Muscle of leg (tissue), 11 donors: ENCODE data around the gene CACNA1C. TPM values are rescaled to one million over a fixed set of nuclear protein-coding genes. Genes with fewer than 3 reads are reported as not detected.

Experiments used
- DNase-seq: peaks from one replicate; pipeline ENCODE4 v3.0.0; 2013
- H3K27ac ChIP-seq: one replicate; pipeline ENCODE4 v1.5.1; 2013; ENCODE audit warnings: mild to moderate bottlenecking, low read length, control low read depth
- H3K27me3 ChIP-seq: one replicate; pipeline ENCODE4 v1.6.1; 2013; ENCODE audit warnings: low read length; ENCODE audit not compliant: control insufficient read depth, insufficient read depth
- H3K36me3 ChIP-seq: one replicate; pipeline ENCODE4 v1.6.1; 2013; ENCODE audit warnings: low read length; ENCODE audit not compliant: control insufficient read depth, insufficient read depth
- H3K4me1 ChIP-seq: one replicate; pipeline ENCODE4 v1.6.1; 2013; ENCODE audit warnings: low read length; ENCODE audit not compliant: control insufficient read depth, insufficient read depth
- H3K4me3 ChIP-seq: one replicate; pipeline ENCODE4 v1.5.1; 2013; ENCODE audit warnings: low read length, control low read depth
- H3K9me3 ChIP-seq: replicated peaks from 2 replicates; pipeline ENCODE4 v1.6.1; 2013; ENCODE audit warnings: low read depth, low read length; ENCODE audit not compliant: control insufficient read depth
- WGBS: methylation state at CpG from one replicate; pipeline ENCODE4 v1.1.5; 2013; ENCODE audit warnings: missing lambda C conversion rate; ENCODE audit not compliant: insufficient coverage; 5-methylcytosine and 5-hydroxymethylcytosine counted together
- polyA plus RNA-seq, 8 donors: library from polyadenylated mRNA; unstranded; fragments of 120-200 nt; gene quantifications; one replicate each; pipeline versions ENCODE4 v1.2.1 to v1.2.3, GENCODE V29; 2013; ENCODE audit warnings: inconsistent platforms in 1 of 8, low replicate concordance in 1 of 8; ENCODE audit not compliant: insufficient read length in 8 of 8, insufficient read depth in 1 of 8
- total RNA-seq: library from RNA; stranded (reverse); fragments of 120-200 nt; gene quantifications from one replicate; pipeline ENCODE4 v1.2.4, GENCODE V29; 2013

CACNA1C gene
- total and polyA plus RNA-seq, 9 donors: 1.9 to 4.3 (median 3.6) TPM

DNA sequence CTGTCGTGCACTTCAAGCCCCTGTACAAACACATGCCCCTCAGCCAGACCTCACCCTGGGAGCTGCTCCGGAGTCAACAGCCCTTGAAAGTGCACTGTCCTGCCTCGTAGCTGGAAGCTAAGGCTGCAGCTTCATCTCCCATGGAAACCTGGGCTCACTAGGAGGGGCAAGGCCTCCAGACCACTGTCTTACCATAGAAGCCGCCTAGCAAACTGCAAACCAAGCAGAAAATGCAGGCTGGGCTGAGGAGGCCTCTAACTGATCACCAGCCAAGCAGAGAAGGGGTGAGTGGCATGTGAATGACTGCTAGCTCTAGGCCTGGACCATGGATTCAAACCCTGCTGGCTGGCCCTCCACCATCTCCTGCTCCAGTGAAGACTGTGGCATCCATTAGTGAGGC, 340.2 kb downstream of the CACNA1C start:
- no peak for DNase-seq
- H3K27ac ChIP-seq: no peak overlapping the region
- no peaks in the 10 kb centered on the region for H3K9me3 ChIP-seq
- H3K27me3 ChIP-seq: peaks cover 2% of the 10 kb centered on the region
- H3K4me3 ChIP-seq: no peak overlapping the region
- no peaks in the 10 kb centered on the region for H3K36me3 ChIP-seq
- H3K4me1 ChIP-seq: peaks cover 9% of the 10 kb centered on the region
- 70% methylated on average over 3 of the region's 4 CpGs for WGBS

DNA sequence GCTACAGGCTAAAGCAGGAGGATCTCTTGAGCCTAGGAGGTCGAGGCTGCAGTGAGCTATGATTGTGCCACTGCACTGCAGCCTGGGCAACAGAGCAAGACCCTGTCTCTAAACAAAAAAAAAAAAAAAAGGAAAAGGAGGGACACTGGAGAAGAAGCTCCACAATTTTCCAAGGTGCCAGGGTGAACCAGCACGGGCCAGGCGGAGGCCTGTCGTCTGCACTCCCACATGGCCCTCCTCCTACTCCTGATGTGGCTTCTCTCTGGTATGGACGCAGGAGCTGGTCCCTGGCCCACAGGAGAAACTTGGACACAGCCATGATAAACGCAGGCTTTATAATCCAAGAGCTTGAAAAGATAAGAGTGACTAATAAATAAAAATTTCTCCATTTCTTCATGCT, 341.2 kb downstream of the CACNA1C start:
- H3K9me3 ChIP-seq: no peaks in the 10 kb centered on the region
- H3K27me3 ChIP-seq: peaks cover 2% of the 10 kb centered on the region
- peaks cover 9% of the 10 kb centered on the region for H3K4me1 ChIP-seq
- DNase-seq: no peak
- H3K27ac ChIP-seq: no peak overlapping the region
- H3K36me3 ChIP-seq: no peaks in the 10 kb centered on the region
- no CpG with 5 or more reads among the region's 6 CpGs for WGBS
- H3K4me3 ChIP-seq: no peak overlapping the region

DNA sequence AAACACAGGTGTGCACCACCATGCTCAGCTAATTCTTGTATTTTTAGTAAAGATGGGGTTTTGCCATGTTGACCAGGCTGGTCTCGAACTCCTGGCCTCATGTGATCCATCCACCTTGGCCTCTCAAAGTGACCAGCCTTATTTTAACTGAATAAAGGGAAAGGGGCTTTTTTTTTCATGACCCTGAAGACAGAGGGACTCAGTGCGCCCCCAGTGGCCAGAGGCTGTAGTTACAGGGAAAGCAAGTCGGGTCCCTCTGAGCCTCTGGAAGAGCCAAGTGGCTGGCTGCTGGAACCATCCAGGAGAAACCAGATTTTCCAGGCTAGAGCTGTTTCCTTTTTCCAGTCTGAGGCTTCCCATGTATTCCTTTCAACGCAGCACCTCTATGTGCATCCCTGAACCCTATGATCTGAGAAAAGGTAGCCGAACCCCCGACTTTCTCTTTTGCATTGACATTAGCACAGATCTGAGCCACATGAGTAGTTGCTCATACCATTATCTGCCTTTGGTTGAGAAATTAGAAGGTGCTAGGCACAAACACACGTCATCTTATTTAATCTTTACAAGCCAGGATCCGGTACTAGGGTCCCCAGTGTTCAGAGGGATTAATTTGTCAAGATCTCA, 342.7 kb downstream of the CACNA1C start:
- WGBS: 53% methylated on average over 6 of the region's 8 CpGs
- DNase-seq: peak; percentile 62
- H3K4me1 ChIP-seq: peaks cover 9% of the 10 kb centered on the region
- H3K27ac ChIP-seq: no peak overlapping the region
- peaks cover 2% of the 10 kb centered on the region for H3K27me3 ChIP-seq
- H3K4me3 ChIP-seq: no peak overlapping the region
- H3K9me3 ChIP-seq: no peaks in the 10 kb centered on the region
- no peaks in the 10 kb centered on the region for H3K36me3 ChIP-seq

DNA sequence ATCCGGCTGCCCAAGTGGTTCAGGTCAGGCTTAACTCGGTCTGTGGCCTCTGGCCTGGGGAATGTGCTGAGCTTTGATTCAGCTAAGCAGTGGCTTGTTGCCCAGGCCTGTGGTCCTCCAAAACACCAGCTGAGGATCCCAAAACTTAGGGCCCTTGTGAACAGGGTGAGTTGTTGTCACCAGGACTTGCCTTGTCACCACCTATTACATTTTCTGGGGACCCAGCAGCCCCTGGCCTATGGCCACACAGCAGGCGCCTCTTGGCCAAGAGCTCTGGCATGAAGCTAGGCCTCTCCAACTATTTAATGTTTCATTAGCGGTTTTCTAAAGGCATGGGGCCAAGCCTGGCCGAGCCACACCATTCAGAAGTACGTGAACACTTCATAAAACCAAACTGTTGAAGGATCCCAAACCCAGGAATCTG, 343.7 kb downstream of the CACNA1C start:
- Histone ChIP-seq H3K4me3 (no peak overlapping the region), H3K4me1 (peaks cover 9% of the 10 kb centered on the region), H3K36me3 (no peaks in the 10 kb centered on the region), H3K27ac (no peak overlapping the region), H3K27me3 (no peaks in the 10 kb centered on the region), H3K9me3 (no peaks in the 10 kb centered on the region)
- peak; percentile 31 for DNase-seq
- 31% methylated on average over 5 of the region's 6 CpGs for WGBS

DNA sequence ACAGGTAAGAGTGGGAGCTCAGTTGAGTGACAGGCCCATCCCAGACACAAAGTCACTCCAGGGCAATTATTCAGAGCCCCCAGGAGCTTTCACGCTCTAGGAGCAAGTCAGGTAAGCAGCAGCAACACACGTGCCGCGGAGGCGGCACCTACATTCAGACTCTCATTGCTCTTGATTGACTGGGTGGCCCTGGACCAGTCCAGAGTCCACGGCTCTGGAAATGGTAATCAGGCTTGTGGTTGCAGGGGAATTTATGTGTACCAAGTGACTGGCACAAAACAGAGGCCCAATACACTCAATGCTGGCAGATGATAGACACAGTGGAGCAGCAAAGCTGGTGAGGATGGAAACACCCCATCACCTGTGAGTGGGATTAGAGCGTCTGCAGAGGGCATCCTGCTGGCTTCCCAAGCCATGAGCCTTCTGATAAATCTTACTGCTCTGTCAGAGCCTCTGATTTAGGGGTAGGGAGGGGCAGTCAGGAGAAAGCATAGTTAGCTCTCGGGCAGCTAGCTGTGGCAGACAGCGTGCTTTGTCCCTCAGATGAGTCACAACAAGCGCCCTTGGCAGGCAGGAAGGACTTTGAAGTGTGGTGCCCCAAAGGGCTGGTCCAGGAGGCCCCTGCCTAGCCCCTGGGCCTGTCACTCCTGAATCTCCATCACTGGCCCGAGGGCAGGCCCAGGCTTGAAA, 344.7 kb downstream of the CACNA1C start:
- WGBS: 90% methylated on average over 8 of the region's 11 CpGs
- H3K4me1 ChIP-seq: peaks cover 9% of the 10 kb centered on the region
- DNase-seq: no peak
- no peaks in the 10 kb centered on the region for H3K9me3 ChIP-seq
- no peak overlapping the region for H3K4me3 ChIP-seq
- H3K27me3 ChIP-seq: no peaks in the 10 kb centered on the region
- H3K36me3 ChIP-seq: no peaks in the 10 kb centered on the region
- no peak overlapping the region for H3K27ac ChIP-seq

DNA sequence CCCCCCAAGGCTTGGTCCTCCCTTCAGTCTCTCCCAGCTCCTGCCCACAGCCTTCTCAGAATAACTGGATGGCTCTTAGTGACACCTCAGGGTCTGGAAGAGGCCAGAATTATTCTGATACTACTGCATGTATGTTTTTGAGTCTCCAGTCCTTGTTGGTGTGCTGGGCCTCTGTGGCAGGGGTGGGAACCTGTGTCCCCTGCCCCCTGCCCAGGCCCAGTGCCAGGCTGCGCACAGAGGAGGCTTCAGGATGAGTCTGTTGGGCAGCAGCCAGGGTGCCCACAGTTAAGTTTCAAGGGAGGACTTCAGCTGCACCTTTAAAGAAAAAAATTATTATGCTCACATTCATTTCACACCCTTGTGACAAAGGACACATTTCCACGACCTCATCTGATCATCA, 348.3 kb downstream of the CACNA1C start:
- no peak overlapping the region for H3K4me3 ChIP-seq
- peaks cover 6% of the 10 kb centered on the region for H3K4me1 ChIP-seq
- no peaks in the 10 kb centered on the region for H3K9me3 ChIP-seq
- DNase-seq: no peak
- H3K27me3 ChIP-seq: no peaks in the 10 kb centered on the region
- WGBS: 80% methylated on average over 2 of the region's 2 CpGs
- no peak overlapping the region for H3K27ac ChIP-seq
- no peaks in the 10 kb centered on the region for H3K36me3 ChIP-seq

DNA sequence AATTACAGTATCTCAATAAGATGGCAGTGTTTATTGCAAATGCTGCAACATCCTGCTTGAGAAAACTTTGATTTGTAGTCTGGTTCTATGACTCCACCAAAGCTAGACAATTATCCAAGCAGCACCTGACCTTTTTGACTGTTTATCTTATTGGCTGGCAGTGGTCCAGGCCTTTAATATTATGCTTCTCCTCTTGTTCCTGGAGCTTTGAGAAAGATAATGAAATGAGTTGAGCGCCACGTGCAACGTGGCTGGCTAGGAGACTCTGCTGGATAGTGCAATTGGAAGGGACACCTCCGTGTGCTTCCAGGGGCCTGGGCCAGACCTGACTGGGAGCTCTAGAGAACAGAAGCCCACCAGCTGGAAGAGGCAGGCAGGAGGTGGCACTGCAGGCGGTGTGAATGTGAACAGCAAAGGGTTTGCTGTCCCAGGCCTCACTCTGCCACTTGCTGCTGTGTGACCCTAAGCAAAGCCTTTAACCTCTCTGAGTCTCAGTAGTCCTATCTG, 349.3 kb downstream of the CACNA1C start:
- Histone ChIP-seq H3K4me1 (no peaks in the 10 kb centered on the region), H3K27ac (no peak overlapping the region)
- 72% methylated on average over 5 of the region's 5 CpGs for WGBS

DNA sequence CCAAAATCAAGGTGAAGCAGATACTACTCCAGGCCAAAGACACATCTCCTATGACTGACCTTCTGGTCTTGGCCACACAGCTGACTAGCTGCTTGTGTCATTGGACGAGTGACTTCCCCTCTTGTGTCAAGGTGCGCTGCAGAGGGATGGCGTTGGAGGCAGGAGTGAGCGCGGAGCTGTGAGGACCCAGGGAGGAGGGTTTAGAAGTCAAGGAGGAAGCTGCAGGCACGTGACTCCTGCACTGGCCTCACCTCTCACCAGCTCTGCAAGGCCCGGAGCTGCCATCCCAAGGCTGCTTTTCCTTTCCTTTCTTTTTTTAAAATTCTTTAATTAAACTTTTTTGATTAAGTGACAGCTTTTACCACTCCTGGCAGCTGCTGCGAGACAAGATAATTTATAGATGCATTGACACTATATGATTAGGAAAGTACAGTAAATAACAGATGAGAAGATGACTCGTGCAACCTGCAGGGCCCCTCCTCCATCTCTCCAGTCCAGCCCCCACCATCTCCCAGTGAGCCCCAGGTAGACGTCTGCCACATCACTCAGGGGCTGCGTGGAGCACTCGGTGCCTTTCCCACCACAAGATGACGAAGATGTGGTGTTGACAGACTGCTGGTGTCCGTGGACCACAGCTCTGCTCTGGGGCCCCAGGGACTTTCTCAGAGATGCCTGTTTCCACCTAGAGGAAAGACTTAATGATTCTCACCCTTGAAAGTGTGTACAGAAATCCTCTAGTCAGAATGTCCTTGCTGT, 350.6 kb downstream of the CACNA1C start:
- Histone ChIP-seq H3K9me3 (no peaks in the 10 kb centered on the region), H3K4me3 (no peak overlapping the region), H3K36me3 (no peaks in the 10 kb centered on the region), H3K27me3 (no peaks in the 10 kb centered on the region), H3K4me1 (no peaks in the 10 kb centered on the region), H3K27ac (no peak overlapping the region)
- no peak for DNase-seq
- WGBS: 75% methylated on average over 9 of the region's 14 CpGs

More for the DNA sequence above, 349.3 kb downstream of the CACNA1C start:
- no peak for DNase-seq
- H3K36me3 ChIP-seq: no peaks in the 10 kb centered on the region
- no peak overlapping the region for H3K4me3 ChIP-seq
- no peaks in the 10 kb centered on the region for H3K27me3 ChIP-seq
- H3K9me3 ChIP-seq: no peaks in the 10 kb centered on the region

DNA sequence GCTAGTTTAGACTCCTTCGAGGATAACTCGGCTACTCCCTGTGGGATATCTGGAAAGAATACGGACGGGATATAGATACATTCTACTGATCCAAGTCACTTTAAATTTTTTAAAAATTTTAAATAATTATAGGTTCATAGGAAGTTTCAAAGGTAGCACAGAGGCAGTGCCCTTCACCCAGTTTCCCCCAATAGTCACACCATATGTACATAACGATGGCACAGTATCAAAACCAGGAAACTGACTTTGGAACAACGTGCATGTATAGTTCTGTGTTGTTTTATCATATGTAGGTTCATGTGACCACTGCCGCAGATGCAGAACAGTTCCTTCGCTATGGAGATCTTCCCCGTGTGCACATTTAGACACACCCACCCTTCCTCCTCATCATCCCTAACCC, 352.3 kb downstream of the CACNA1C start:
- Histone ChIP-seq H3K27me3 (no peaks in the 10 kb centered on the region), H3K4me3 (no peak overlapping the region), H3K9me3 (no peaks in the 10 kb centered on the region), H3K27ac (no peak overlapping the region), H3K4me1 (no peaks in the 10 kb centered on the region), H3K36me3 (no peaks in the 10 kb centered on the region)
- no peak for DNase-seq
- WGBS: no CpG with 5 or more reads among the region's 9 CpGs

DNA sequence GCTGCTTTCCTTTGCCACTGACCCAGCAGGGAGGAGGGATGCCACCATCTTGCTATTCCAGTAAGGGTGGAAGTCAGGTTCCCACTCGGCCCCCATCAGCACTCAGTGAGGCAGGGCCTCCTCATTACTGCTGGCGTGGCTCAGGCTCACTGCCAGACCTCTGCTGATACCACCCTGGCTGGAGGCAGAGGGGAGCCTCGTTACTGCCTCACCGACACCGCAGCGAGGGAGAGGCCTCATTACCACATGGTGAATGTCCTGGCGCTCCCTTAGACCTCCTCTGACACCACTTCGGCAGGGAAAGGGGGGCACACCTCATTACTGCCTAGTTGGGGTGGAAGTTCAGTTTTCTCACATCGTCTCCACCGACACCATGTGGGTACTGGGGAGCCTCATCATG, 354.1 kb downstream of the CACNA1C start:
- Histone ChIP-seq H3K4me1 (peaks cover 2% of the 10 kb centered on the region), H3K4me3 (no peak overlapping the region), H3K9me3 (no peaks in the 10 kb centered on the region), H3K27ac (no peak overlapping the region), H3K27me3 (no peaks in the 10 kb centered on the region), H3K36me3 (no peaks in the 10 kb centered on the region)
- WGBS: 73% methylated on average over 5 of the region's 10 CpGs
- DNase-seq: no peak
